ENCODE data around the gene CMBL.
A peak's percentile ranks its signal among the peaks of the same experiment; 100 is the strongest.
"Not testable (repeated sequence)": the region's sequence is repeated elsewhere in the genome, so short reads cannot be mapped to it uniquely, and the experiment has no call there.

Gene CMBL

GRCh38 chr5:10262121-10262774 lies 45.5 kb downstream of the CMBL start:
- DNase-seq (ENCODE audit: extremely low read depth in 1 of 2, low read depth in 1 of 2) = no peak

GRCh38 chr5:10261065-10261464 lies 46.6 kb downstream of the CMBL start:
- no peak for DNase-seq (ENCODE audit: extremely low read depth in 1 of 2, low read depth in 1 of 2)

- DNase-seq (ENCODE audit: extremely low read depth in 1 of 2, low read depth in 1 of 2) = no peak
These were observed 47.8 kb downstream of the CMBL start for GRCh38 chr5:10259899-10260298.

GRCh38 chr5:10257870-10258269 lies 49.8 kb downstream of the CMBL start:
- DNase-seq (ENCODE audit: extremely low read depth in 1 of 2, low read depth in 1 of 2) = no peak

- no peak for DNase-seq (ENCODE audit: extremely low read depth in 1 of 2, low read depth in 1 of 2)
These were observed 53.0 kb downstream of the CMBL start for GRCh38 chr5:10254686-10255085.

GRCh38 chr5:10253390-10253789 lies 54.3 kb downstream of the CMBL start:
- no peak for DNase-seq (ENCODE audit: extremely low read depth in 1 of 2, low read depth in 1 of 2)

- no peak for DNase-seq (ENCODE audit: extremely low read depth in 1 of 2, low read depth in 1 of 2)
These were observed 56.3 kb downstream of the CMBL start for GRCh38 chr5:10251405-10251804.

- DNase-seq (ENCODE audit: extremely low read depth in 1 of 2, low read depth in 1 of 2) = no peak
These were observed 56.9 kb downstream of the CMBL start for GRCh38 chr5:10250806-10251276.

- peak; percentile 71 to 83 for DNase-seq (ENCODE audit: extremely low read depth in 1 of 2, low read depth in 1 of 2)
These were observed 57.5 kb downstream of the CMBL start, which contains the start of gene CCT5 for GRCh38 chr5:10249948-10250805. Gene CCT5 (plus strand): TSS chr5:10250280. CDS start chr5:10250341, 61 bp downstream.

- DNase-seq (ENCODE audit: extremely low read depth in 1 of 2, low read depth in 1 of 2) = no peak
These were observed 59.1 kb downstream of the CMBL start for GRCh38 chr5:10248378-10249260.

GRCh38 chr5:10247217-10247616 lies 60.5 kb downstream of the CMBL start:
- not testable (repeated sequence) for DNase-seq (ENCODE audit: extremely low read depth in 1 of 2, low read depth in 1 of 2)

- no peak for DNase-seq (ENCODE audit: extremely low read depth in 1 of 2, low read depth in 1 of 2)
These were observed 60.9 kb downstream of the CMBL start for GRCh38 chr5:10246761-10247160.

- DNase-seq (ENCODE audit: extremely low read depth in 1 of 2, low read depth in 1 of 2) = no peak
These were observed 63.3 kb downstream of the CMBL start for GRCh38 chr5:10244342-10244944.

- no peak for DNase-seq (ENCODE audit: extremely low read depth in 1 of 2, low read depth in 1 of 2)
These were observed 64.0 kb downstream of the CMBL start for GRCh38 chr5:10243660-10244240.

- DNase-seq (ENCODE audit: extremely low read depth in 1 of 2, low read depth in 1 of 2) = no peak
These were observed 72.4 kb downstream of the CMBL start for GRCh38 chr5:10235350-10235749.

- no peak for DNase-seq (ENCODE audit: extremely low read depth in 1 of 2, low read depth in 1 of 2)
These were observed 74.2 kb downstream of the CMBL start for GRCh38 chr5:10233505-10233904.

- DNase-seq (ENCODE audit: extremely low read depth in 1 of 2, low read depth in 1 of 2) = no peak
These were observed 74.7 kb downstream of the CMBL start for GRCh38 chr5:10233011-10233410.

- DNase-seq (ENCODE audit: extremely low read depth in 1 of 2, low read depth in 1 of 2) = no peak
These were observed 75.3 kb downstream of the CMBL start for GRCh38 chr5:10232386-10232785.

- DNase-seq (ENCODE audit: extremely low read depth in 1 of 2, low read depth in 1 of 2) = no peak
These were observed 78.2 kb downstream of the CMBL start for GRCh38 chr5:10229306-10230048.

GRCh38 chr5:10228288-10228687 lies 79.4 kb downstream of the CMBL start:
- DNase-seq (ENCODE audit: extremely low read depth in 1 of 2, low read depth in 1 of 2) = no peak
